K562 (cell line): ENCODE data around the gene EPM2A. TPM values are rescaled to one million over a fixed set of nuclear protein-coding genes. Genes with fewer than 3 reads are reported as not detected.

Experiments
- ATAC-seq: fragments of 200-7000 bp; cut with Tn5 transposase; 3 replicates; pipeline ENCODE4 v1.9.1; 2020; ENCODE audit warnings: moderate library complexity
- BruUV-seq: library from RNA; stranded (reverse); fragments of 400-500 nt; replicated peaks from 2 replicates; lab custom pipeline; 2021; lab: Mats Ljungman, UMichigan
- CTCF ChIA-PET: fragments of 300-600 bp; formaldehyde crosslinking; extraction: SDS; loops from one replicate; lab custom pipeline; 2021; ENCODE audit warnings: low intra/inter-chr PET ratio; lab: Yijun Ruan, JAX
- POLR2A ChIA-PET: fragments of 300-600, 350-650 bp; sonication (Branson Sonifier 250); formaldehyde crosslinking; extraction: SDS; loops from one replicate; lab custom pipeline; 2021; ENCODE audit warnings: antibody characterized with exemption, inconsistent platforms; lab: Yijun Ruan, JAX
- DNase-seq, 4 experiments: peaks; one replicate each; pipeline versions ENCODE4 v3.0.0 to v3.0.0-alpha.2; 2011 to 2018; ENCODE audit warnings: low spot score in 3 of 4, mixed read lengths in 3 of 4; ENCODE audit errors: extremely low read depth in 1 of 4
- FAIRE-seq: peaks from 2 replicates; lab custom pipeline; 2011; peaks lifted over from hg19 to GRCh38; lab: Jason Lieb, UNC
- H2AFZ ChIP-seq: 2 replicates; pipeline ENCODE4 v1.6.0; 2011; ENCODE audit warnings: low read depth, low read length, control low read depth, inconsistent platforms
- H3K27ac ChIP-seq: fragments of 200-600 bp; 3 replicates; pipeline ENCODE4 v1.8.0; 2011; ENCODE audit warnings: low read depth, mild to moderate bottlenecking, control low read depth, inconsistent platforms, low read length, moderate library complexity, mixed read lengths; ENCODE audit errors: extremely low read depth
- H3K27me3 ChIP-seq, 2 experiments: fragments of 300-600 bp in 1 of 2; 2 replicates in 1 of 2; 3 replicates in 1 of 2; pipeline versions ENCODE4 v1.6.0 to v1.8.0; 2011; ENCODE audit warnings: inconsistent platforms in 2 of 2, low read length in 2 of 2, mild to moderate bottlenecking in 1 of 2, mixed read lengths in 1 of 2, moderate library complexity in 1 of 2; ENCODE audit not compliant: control insufficient read depth in 2 of 2, insufficient read depth in 2 of 2
- H3K36me3 ChIP-seq: fragments of 300-600 bp; 3 replicates; pipeline ENCODE4 v1.8.0; 2011; ENCODE audit warnings: mild to moderate bottlenecking, low read length, inconsistent platforms; ENCODE audit not compliant: control insufficient read depth, insufficient read depth
- H3K4me1 ChIP-seq, 2 experiments: fragments of 200-600 bp in 1 of 2; replicated peaks in 1 of 2; 2 replicates in 1 of 2; 3 replicates in 1 of 2; pipeline versions ENCODE4 v1.5.1 to v1.8.0; 2011; ENCODE audit warnings: inconsistent platforms in 2 of 2, low read length in 2 of 2, mild to moderate bottlenecking in 1 of 2, mixed read lengths in 1 of 2, moderate library complexity in 1 of 2; ENCODE audit not compliant: control insufficient read depth in 2 of 2, insufficient read depth in 2 of 2
- H3K4me2 ChIP-seq: 2 replicates; pipeline ENCODE4 v1.6.1; 2011; ENCODE audit warnings: low read length, control low read depth, inconsistent platforms, mixed read lengths; ENCODE audit not compliant: insufficient read depth
- H3K4me3 ChIP-seq: fragments of 200-600 bp; sonication (generic), shearing (Covaris generic); 2 replicates; pipeline ENCODE4 v1.5.1; 2016; ENCODE audit warnings: control low read depth, inconsistent platforms
- H3K79me2 ChIP-seq: fragments of 200-600 bp; 3 replicates; pipeline ENCODE4 v1.8.0; 2011; ENCODE audit warnings: low read length, inconsistent platforms; ENCODE audit not compliant: control insufficient read depth, insufficient read depth
- H3K9ac ChIP-seq, 2 experiments: 2 replicates each; pipeline versions ENCODE4 v1.6.0 to v1.6.1; 2011; ENCODE audit warnings: low read depth in 2 of 2, low read length in 2 of 2, control low read depth in 1 of 2, inconsistent platforms in 1 of 2, mild to moderate bottlenecking in 1 of 2, mixed read lengths in 1 of 2; ENCODE audit not compliant: insufficient read depth in 1 of 2
- H3K9me1 ChIP-seq: one replicate; pipeline ENCODE4 v1.6.0; 2011; ENCODE audit warnings: inconsistent platforms, mild to moderate bottlenecking, low read length, moderate library complexity; ENCODE audit not compliant: control insufficient read depth, insufficient read depth
- H3K9me3 ChIP-seq: replicated peaks from 2 replicates; pipeline ENCODE4 v1.5.1; 2011; ENCODE audit warnings: low read depth, low read length, inconsistent platforms; ENCODE audit not compliant: control insufficient read depth, insufficient read depth
- H4K20me1 ChIP-seq: replicated peaks from 2 replicates; pipeline ENCODE4 v1.6.1; 2011; ENCODE audit warnings: low read length, inconsistent platforms, mixed read lengths; ENCODE audit not compliant: control insufficient read depth, insufficient read depth
- ARID3B ChIP-seq: fragments of 250-450 bp; sonication (Bioruptor Pico); IDR thresholded peaks from 2 replicates; pipeline ENCODE4 v1.4.0; 2020; ENCODE audit warnings: borderline replicate concordance
- ARNT ChIP-seq, 2 experiments: fragments of 450-650 bp; IDR thresholded peaks; 2 replicates each; pipeline ENCODE4 v1.6.1; 2016; ENCODE audit warnings: mild to moderate bottlenecking in 1 of 2
- CHCHD3 ChIP-seq: fragments of 250-450 bp; sonication (Bioruptor Pico); IDR thresholded peaks from 2 replicates; pipeline ENCODE4 v2.1.2; 2022; ENCODE audit warnings: mild to moderate bottlenecking
- CTBP1 ChIP-seq: fragments of 450-650 bp; IDR thresholded peaks from 2 replicates; pipeline ENCODE4 v1.6.1; 2016; ENCODE audit warnings: borderline replicate concordance
- DNMT1 ChIP-seq: fragments of 450-650 bp; IDR thresholded peaks from 2 replicates; pipeline ENCODE4 v1.6.1; 2016; ENCODE audit warnings: antibody characterized with exemption, mild to moderate bottlenecking
- KDM4B ChIP-seq, 2 experiments: fragments of 450-650 bp in 1 of 2; sonication (generic) in 1 of 2; IDR thresholded peaks; 2 replicates each; pipeline ENCODE4 v1.6.1; 2016 to 2017; ENCODE audit warnings: borderline replicate concordance in 2 of 2, antibody characterized with exemption in 1 of 2, low read depth in 1 of 2, mild to moderate bottlenecking in 1 of 2
- OTX1 ChIP-seq: fragments of 450-650 bp; formaldehyde crosslinking; IDR thresholded peaks from 2 replicates; pipeline ENCODE4 v1.4.0; 2022; ENCODE audit warnings: mild to moderate bottlenecking
- SP2 ChIP-seq: IDR thresholded peaks from 2 replicates; pipeline ENCODE4 v1.6.1; 2011; ENCODE audit warnings: mild to moderate bottlenecking, low read depth, low read length, moderate library complexity; ENCODE audit not compliant: poor library complexity, severe bottlenecking; ENCODE audit errors: extremely low read depth
- UBTF ChIP-seq, 2 experiments: IDR thresholded peaks; 2 replicates each; pipeline ENCODE4 v1.6.1; 2012; ENCODE audit warnings: improper control_type of control experiment in 2 of 2, low read depth in 2 of 2, low read length in 2 of 2, borderline replicate concordance in 1 of 2
- ZC3H11A ChIP-seq: IDR thresholded peaks from 2 replicates; pipeline ENCODE4 v1.6.1; 2012; ENCODE audit warnings: low read depth, low read length, improper control_type of control experiment
- ZFP91 ChIP-seq: sonication (generic); formaldehyde crosslinking; IDR thresholded peaks from 2 replicates; pipeline ENCODE4 v1.8.0; 2022; ENCODE audit warnings: mild to moderate bottlenecking, missing genetic modification reagents
- ZNF12 ChIP-seq: sonication (generic); formaldehyde crosslinking; IDR thresholded peaks from 2 replicates; pipeline ENCODE4 v1.4.0; 2020; ENCODE audit warnings: mild to moderate bottlenecking, missing genetic modification reagents
- ZNF324 ChIP-seq: fragments of 250-450 bp; sonication (Bioruptor Pico); IDR thresholded peaks from 2 replicates; pipeline ENCODE4 v1.4.0; 2020; ENCODE audit warnings: mild to moderate bottlenecking
- WGBS: fragments of 100-300 bp; shearing (Covaris generic); methylation state at CpG from one replicate; pipeline ENCODE4 v1.1.6; 2016; ENCODE audit warnings: low coverage, mixed read lengths; ENCODE audit not compliant: insufficient coverage; ENCODE audit errors: missing lambda C conversion rate; 5-methylcytosine and 5-hydroxymethylcytosine counted together
- in situ Hi-C: fragments of 300-500 bp; cut with MboI; formaldehyde crosslinking; loops from 4 replicates; pipeline ENCODE4 v1.15.0; 2018; ENCODE audit warnings: inconsistent platforms, mixed read lengths
- intact Hi-C: fragments of 100-400 bp; cut with micrococcal nuclease; formaldehyde crosslinking; loops from 2 replicates; pipeline ENCODE4 v1.14.2; 2022
- polyA plus RNA-seq, 8 experiments: library from polyadenylated mRNA; depleted of rRNA in 4 of 8; stranded (reverse) in 5 of 8; unstranded in 3 of 8; fragments of >200 nt; fragmentation: Nextera tagmentation in 2 of 8; fragmentation: Illumina TruSeq in 1 of 8; extraction: Ambion mirVana in 2 of 8; extraction: Trizol in 1 of 8; gene quantifications; 2 replicates each; pipeline versions ENCODE4 v1.2.1 to v1.2.3, GENCODE V29; 2011 to 2014; ENCODE audit warnings: inconsistent platforms in 1 of 8, missing spikeins in 1 of 8
- total RNA-seq, 7 experiments: library from RNA; depleted of rRNA in 6 of 7; stranded (reverse); fragments of >200 nt in 6 of 7; fragmentation: Illumina TruSeq in 2 of 7; extraction: Trizol in 2 of 7; gene quantifications; 2 replicates each; pipeline versions ENCODE4 v1.2.1 to v1.2.3, GENCODE V29; 2011 to 2021; ENCODE audit warnings: low replicate concordance in 1 of 7

EPM2A gene
- total and polyA plus RNA-seq, 9 of the 15 experiments (the other 6 are each of a cell fraction or from before 2014, with no cell fraction given), result 0.35 to 5.3 (median 2.5) TPM

- TF ChIP-seq CTBP1 (no peak), OTX1 (CRISPR knock-in tag) (no peak), ZC3H11A (no peak), KDM4B (IDR thresholded peaks at IDR 0.05; ENCODE audit: borderline replicate concordance in 2 of 2, low read depth in 1 of 2) (no peak), ZNF324 (no peak), SP2 (no peak), ARNT (IDR thresholded peaks at IDR 0.05) (no peak), ZNF12 (CRISPR knock-in tag) (no peak), ZFP91 (CRISPR knock-in tag) (no peak), UBTF (IDR thresholded peaks at IDR 0.05; ENCODE audit: borderline replicate concordance in 1 of 2, low read depth in 2 of 2, low read length in 2 of 2) (no peak), CHCHD3 (no peak), ARID3B (CRISPR knock-in tag) (no peak), DNMT1 (no peak)
- no TSS peak for BruUV-seq
- Histone ChIP-seq H3K9me1 (no peaks in the 10 kb centered on the region), H2AFZ (no peak overlapping the region), H3K4me3 (no peak overlapping the region), H3K79me2 (no peaks in the 10 kb centered on the region), H3K9me3 (no peaks in the 10 kb centered on the region), H3K36me3 (no peaks in the 10 kb centered on the region), H3K27me3 (no peaks in the 10 kb centered on the region), H3K27ac (no peak overlapping the region), H3K4me2 (no peak overlapping the region), H4K20me1 (no peaks in the 10 kb centered on the region), H3K4me1 (peaks cover 6 to 12% of the 10 kb centered on the region in 2 experiments; a peak in 4 of 5 replicates), H3K9ac (no peak overlapping the region)
- no peak for ATAC-seq
- peak in 1 of 4 experiments; percentile 28 for DNase-seq
- POLR2A ChIA-PET, result interaction anchor here (0.9 to 1.8 kb wide), 3 partner anchors 12 to 19 kb away, joined by 3 to 8 read pairs (median 5); no protein-coding TSS in a partner anchor
- in situ Hi-C loops, result no loop called here
- FAIRE-seq, result no peak
- intact Hi-C loops, result loop anchor here (2.0 kb wide), 1 partner anchor 30 kb away; the partner anchor contains the start of gene FBXO30
- 89% methylated on average over 1 of the region's 1 CpG for WGBS
- CTCF ChIA-PET, result no interaction called here
Observed at GRCh38 chr6:145784683-145785082, 49.4 kb upstream of the EPM2A start.
